Kidney capillary endothelial cell (primary cell): ENCODE measurements around the gene HSD11B2.

Experiments
- DNase-seq: peaks from one replicate; pipeline ENCODE4 v3.0.0-alpha.2; 2018; ENCODE audit warnings: low spot score

HSD11B2 gene

DNA sequence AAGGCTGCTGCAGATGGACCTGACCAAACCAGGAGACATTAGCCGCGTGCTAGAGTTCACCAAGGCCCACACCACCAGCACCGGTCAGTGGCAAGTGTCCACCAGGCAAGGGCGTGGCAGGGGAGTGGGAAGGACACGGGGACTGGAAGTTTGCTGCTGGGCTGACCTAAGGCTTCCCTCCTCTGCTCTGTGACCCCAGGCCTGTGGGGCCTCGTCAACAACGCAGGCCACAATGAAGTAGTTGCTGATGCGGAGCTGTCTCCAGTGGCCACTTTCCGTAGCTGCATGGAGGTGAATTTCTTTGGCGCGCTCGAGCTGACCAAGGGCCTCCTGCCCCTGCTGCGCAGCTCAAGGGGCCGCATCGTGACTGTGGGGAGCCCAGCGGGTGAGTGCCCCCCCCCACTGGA lies 4.8 kb downstream of the HSD11B2 start:
- no peak for DNase-seq

DNA sequence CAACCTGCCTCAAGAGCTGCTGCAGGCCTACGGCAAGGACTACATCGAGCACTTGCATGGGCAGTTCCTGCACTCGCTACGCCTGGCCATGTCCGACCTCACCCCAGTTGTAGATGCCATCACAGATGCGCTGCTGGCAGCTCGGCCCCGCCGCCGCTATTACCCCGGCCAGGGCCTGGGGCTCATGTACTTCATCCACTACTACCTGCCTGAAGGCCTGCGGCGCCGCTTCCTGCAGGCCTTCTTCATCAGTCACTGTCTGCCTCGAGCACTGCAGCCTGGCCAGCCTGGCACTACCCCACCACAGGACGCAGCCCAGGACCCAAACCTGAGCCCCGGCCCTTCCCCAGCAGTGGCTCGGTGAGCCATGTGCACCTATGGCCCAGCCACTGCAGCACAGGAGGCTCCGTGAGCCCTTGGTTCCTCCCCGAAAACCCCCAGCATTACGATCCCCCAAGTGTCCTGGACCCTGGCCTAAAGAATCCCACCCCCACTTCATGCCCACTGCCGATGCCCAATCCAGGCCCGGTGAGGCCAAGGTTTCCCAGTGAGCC lies 5.8 kb downstream of the HSD11B2 start:
- DNase-seq: no peak

DNA sequence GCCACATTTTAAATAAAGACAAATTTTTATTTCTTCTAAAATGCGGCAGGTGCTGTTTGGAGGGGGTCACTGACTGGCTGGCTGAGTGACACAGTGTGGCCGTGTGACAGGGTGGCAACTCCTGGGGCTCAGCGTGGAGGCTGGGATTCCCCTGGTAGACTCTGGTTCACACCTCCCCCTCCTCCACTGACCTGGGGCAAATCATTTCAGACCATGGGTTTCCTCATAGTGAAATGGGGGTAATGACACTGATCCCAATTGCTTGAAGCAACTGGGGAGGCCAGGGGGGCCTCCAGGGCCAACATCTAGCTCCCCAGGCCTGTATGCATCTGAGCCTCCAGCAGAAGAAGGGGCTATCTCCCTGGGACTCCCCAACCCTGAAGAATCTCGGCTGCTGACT lies 6.6 kb downstream of the HSD11B2 start:
- DNase-seq: no peak

DNA sequence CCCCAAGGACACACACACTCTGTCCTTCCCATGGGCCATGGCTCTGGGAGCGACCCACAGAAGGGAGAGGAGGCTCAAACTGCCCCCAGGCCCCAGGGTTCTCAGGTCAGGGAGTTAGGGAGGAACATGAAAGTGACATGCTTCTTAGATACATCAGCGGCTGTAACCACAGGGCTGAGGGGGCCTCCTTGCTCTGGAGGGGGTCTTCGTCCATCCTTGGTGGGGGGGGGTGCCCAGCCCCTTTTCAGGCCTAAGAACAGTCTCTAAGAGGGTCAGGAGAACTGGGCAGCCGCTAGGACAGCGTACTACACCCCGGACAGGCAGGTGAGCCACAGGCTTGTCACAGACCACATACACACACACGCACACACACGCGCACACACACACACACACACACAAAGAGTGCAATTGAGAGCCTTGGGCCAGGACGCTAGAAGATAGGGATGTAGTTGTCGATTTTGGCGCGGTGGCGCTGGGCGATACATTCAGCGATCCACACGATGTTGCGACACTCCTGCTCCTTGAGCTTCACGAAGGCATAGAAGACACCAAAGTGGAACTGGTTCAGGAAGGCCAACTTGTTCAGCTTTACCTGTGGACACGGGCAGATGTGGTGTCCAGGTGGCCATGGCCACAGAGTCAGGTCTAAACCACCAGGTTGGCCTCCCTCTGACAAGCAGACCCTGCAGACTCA lies 7.3 kb downstream of the HSD11B2 start:
- no peak for DNase-seq

DNA sequence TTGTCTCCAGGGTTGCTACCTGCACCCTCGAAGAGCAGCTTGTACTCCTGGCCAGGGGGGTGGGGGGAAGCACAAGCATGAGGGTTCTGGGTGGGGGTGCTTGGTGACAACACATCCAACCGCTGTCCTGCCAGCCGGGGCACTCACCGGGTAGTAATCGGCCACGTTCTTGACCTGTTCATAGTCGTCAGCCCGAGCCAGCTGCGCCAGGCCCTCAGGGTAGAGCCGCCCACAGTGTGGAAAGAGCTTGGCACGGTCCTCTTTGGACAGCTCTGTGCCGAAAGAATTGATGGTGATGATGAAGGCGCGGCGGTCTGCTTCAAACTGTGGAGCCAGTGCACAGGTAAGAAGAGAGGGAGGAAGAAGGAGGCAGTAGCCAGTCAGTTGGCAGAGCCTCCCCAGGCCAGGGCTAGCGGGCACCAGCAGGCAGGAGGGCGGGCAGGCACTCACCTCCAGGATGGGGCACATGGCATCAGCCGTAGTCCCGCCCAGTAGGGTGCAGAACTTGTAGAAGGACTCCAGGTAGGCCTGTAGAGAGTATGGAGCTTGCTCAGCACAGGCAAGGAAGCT lies 8.0 kb downstream of the HSD11B2 start:
- no peak for DNase-seq

DNA sequence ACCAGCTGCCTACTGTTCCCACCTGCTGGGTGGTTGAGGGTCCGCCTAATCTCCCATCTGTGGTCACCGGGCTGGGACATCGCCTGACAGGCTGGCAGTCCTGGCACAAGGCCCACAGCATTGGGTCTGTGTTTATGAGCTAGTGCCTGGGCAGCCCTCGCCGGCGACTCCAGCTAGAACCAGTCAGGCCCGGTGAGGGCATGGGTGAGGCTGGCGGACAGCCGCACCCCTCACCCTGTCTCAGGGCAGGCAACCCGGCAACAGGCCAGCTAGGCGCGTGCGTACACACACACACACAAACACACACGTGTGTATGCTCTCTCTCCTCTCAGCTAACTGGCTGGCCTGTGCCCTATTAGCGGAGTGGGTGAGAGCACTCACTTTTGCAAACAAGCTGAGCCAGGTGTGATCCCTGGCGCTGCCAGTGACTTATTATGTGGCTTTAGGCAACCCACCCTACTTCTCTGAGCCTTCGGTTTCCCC lies 10.4 kb downstream of the HSD11B2 start:
- no peak for DNase-seq

DNA sequence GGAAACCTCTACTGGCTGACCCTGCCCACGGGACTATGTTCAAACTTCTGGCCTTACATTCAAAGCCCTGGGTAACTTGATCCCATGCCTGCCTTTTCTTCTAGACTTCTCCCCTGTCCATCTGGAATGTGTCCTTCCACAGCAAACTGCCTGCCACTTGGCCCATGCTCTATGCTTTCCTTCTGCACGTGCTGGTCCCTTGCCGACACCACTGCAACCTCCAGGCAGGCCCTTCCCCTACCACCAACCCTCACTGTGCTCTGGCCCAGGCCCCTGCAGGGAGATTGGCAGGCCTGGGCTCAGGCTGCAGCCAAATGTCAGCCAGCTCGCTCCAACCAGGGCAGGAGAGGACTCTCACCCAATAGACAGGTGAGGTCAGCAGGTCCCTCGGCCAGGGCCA lies 11.0 kb downstream of the HSD11B2 start:
- no peak for DNase-seq

DNA sequence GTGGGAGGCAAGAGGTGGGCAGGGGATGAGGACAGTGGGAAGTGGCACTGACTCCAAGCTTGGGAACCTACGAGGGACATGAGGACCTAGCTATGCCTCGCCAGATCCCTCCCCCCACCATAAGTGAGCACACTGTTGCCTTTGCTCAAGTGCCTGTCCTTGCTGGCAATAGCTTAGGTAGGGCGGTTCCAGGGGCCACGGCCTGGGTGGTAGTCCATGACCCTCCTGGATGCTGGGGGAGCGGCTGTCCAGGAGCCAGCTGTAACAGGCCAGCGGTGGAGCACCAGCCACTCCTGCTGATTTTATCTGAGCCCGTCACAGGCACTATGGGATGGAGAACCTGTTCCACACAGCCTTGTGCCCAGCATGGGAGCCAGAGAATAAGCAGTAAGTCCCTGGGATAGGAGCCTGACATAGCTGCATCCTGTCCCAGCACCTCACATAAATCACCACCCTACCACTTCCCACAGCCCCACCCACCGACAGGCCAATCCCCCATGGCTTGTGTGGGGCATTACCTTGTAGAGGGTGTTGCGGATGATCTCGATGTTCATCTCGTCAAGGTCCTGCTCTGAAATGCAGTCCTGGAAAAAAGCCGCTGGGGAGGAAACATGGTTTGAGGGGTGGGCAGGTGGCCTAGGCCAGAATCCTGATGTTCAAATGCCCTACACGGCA lies 11.8 kb downstream of the HSD11B2 start:
- DNase-seq: no peak

DNA sequence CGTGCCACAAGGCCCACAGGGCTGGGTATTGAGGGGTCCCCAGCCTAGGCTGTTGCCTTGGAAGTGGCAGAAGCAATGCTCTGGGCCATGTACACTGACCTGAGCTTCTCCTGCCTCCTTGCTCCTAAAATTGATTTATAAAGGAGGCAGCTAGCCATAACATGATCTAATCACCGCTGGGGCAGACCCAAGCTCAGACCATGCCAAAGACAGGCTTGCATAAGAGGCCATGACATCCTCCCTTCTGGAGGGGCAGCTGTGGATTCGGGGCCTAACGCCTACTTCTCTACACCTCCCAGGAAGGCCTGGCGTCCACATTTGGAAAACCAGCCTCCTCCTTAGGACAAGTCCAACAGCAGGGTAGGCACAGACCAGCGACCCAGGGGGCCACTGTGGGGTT lies 12.3 kb downstream of the HSD11B2 start:
- DNase-seq: no peak

DNA sequence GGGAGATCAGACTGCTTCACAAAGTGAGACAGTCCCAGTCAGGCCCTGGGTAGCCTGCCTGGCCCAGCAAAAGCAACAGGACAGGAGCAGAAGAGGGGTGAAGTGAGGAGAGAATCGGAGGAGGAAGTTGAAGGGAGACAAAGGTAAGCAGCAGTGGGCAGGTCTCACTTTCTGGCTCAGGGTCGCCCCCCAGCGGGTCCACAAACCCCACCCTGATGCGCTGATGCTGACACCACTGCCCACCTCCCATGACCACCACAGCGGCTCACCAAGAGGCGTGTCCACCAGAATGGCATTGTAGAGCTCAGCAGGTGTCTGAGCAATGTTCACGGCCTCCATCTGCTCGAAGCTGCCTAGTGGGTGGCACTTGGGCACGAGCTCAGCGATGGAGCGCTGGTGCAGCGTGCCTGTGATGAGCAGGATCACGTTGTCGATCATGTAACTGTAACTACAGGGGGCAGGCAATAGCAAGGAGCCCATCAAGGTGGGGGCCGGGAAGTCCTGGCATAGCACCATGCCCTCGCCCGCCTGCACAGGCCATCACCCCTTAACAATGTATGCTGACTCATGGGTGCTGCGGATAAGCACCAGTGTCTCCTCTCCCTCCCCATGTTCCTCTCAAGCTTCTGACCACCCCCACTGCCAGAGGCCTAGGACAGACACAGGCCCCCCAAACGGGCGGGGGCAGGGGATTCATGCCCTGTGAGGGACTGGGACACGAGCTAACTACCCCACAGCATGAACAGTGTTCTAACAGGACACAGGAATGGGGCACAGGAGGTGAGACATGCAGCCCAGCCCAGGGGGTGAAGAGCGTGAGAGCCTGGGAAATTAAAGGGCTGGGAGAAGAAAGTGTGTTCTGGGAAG lies 13.6 kb downstream of the HSD11B2 start:
- DNase-seq: no peak

DNA sequence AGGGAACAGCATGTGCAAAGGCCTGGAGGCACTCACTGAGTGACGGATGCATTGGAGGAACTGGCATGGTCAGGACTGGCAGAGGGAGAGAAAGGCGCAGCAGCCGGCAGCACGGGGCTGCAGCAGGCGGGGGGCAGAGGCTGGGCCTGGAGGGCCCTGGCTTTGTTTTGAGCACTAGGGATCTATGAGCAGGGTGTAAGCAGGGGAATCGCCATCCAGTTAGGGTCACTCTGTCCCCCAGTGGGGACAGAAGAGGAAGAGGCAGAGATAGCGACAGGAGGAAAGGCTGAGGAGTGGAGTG lies 14.2 kb downstream of the HSD11B2 start:
- DNase-seq: no peak

DNA sequence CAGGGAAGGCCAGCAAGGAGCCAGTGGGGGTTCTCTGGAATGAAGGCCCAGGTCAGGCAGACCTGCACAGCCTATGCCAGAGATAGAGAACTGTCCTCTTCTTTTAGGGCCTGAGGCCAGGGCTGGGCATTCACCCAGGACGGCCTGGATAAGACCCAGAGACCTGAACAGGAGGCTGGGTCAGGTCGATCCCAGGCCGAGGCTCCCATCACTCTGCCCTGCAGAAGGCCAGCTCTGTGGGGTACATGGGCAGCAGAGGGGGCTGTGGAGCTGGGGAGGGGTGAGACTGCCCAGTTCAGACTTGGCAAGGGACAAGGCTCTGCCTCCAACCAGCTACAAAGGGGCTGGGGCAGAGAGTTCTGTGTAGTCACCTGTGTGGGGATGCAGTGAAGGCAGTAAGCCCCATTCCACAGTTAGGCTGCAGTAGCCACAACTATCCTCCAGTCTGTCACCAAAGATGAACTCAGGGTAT lies 14.6 kb downstream of the HSD11B2 start:
- DNase-seq: no peak

DNA sequence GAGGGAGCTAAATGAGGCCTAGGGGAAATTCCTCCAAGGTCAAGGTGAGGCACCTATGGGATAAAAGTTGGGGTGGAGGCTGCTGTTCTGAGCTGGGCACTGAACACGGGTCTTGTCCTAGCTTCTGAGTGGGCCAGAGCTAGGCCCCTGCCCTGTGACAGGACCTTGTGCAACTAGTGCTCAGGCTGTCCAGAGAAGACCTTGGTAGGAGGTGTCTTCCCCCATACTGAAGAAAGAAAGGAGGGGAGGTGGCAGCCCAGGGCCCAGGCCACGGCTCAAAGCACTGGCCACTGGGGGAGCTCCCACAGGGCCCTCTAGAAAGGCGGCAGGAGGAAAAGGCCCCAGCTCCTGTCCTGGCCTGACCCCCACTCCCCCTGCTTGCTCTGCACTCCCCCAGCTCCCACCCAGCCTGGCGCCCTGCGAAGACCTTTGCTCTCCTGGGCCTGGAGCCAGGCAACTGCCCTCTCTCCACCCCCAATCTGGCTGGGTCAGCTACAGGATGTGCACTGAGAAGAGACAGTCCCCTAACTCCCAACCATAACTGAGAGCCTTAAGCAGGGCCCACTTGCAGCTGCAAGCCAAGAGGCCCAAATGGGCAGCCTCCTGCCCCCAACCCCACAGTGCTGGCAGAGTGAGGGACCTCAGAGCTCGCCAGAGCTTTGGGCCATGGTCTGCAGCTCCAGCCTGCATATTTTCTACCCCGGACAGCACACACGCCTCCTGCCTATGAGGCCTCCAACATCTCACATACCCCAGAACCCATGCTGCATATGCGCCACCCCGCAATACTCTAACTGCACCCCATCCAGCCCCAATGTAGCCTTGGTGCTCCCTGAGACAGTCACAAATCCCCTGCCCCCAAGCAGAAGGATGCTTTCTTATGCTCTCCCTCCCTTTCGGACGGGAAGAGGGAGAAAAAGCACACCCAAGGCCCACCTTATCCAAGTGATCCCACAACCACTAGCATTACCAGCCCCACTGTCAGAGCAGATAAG lies 15.3 kb downstream of the HSD11B2 start:
- DNase-seq: no peak

DNA sequence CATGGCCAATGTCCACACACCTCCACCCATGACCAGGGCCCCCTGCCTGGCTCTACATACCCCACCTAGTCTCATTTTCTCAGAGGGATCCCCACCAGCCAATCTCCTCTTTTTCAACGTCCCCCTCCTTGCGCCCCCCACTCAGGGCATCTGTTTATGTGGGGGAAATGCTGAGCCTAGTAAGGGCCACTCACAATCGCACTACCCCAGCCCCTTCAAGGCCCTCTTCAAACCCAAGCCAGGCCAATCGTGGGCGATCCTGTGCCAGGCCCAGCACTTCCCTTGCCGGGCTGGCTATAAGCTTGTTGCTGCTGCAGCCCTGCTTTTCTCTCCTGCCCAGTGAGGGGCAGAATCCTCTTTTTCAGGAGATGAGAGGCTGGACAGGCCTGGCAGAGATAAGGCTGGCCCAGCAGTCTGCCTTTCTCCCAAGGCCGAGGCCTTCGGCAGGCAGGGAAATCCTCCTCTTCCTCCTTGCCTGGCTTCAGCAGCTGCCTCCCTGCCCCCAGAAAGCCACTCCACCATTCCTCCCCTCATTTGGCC lies 16.1 kb downstream of the HSD11B2 start:
- no peak for DNase-seq

DNA sequence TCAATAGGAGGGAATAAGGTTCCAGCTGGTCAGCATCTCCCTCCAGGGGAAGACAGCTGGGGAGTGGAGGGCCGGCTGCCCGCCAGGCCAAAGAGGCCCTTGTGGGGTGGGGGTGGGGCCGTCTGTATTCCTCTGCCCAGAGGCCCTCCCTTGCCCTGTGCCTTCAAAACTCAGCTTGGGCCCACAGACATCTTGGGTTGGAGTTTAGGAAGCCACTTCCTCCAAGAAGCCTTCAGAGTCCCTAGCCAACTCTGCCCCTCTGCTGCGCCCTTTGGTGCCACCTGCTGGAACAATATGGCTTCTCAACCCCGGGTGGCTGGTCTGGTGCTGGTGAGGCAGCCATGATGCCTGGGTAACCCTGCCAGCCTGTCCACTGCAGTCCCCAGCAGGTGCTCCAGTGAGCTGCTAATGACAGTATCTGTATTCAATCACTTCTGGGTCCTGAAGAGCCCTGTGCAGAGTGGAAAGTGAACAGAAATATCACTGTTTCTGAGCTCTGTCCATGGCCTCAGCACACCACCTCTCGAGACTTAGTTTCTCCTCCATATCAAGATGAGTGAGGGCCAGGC lies 16.7 kb downstream of the HSD11B2 start:
- DNase-seq: peak; percentile 40

DNA sequence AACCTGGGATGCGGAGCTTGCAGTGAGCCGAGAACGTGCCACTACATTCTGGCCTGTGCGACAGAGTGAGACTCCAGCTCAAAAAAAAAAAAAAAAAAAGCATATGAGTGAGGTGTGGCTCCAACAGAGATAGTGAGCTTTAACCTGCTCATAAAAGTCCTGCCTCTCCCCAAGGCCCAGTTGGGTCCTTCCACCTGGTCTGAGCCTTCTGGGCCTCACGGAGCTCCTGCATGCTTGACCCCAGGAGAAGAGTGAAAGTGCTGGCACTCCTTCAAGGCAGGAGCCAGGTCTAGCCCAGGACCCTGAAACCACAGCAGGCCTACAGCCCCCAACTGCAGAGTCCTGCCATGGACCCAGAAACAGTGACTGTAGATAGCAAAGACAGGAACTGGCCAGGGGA lies 17.7 kb downstream of the HSD11B2 start:
- DNase-seq: no peak

DNA sequence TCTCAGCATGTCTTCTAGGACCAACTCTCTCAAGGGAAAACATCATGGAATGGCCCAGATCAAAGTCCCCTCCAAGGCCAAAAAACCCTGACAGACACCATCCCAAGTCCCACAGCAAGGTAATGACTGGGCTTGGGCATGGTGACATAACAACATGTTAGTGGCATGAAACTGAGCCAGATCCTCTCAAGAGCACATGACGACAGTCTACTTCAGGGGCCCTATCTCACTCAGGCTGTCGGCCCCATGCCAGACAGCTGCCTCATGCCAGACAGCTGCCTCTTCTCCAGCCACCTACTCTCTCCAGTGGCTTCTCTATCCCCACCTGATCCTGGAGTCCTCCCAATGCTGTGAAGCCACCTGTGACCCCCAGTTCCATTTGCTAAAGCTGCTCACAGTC lies 18.4 kb downstream of the HSD11B2 start:
- no peak for DNase-seq

DNA sequence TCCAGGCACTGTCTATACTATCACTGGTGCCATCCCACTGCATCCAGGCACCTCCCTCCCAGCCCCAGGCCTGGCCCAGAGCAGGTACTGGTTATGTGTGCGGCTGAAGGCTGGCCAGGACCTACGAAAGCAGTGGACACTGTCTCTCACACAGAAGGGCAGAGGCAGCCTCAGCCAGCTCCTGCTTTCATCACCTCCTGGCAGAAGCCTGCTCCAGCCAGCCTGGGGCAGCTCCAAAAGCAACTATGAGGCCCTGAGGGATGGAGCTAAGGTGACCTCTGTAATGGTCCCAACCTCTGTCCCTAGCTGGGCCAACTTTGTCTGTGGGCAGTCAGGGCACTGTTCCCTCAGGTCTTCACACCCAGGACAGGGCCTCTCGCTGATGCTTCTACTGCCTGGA lies 18.8 kb downstream of the HSD11B2 start:
- DNase-seq: no peak

DNA sequence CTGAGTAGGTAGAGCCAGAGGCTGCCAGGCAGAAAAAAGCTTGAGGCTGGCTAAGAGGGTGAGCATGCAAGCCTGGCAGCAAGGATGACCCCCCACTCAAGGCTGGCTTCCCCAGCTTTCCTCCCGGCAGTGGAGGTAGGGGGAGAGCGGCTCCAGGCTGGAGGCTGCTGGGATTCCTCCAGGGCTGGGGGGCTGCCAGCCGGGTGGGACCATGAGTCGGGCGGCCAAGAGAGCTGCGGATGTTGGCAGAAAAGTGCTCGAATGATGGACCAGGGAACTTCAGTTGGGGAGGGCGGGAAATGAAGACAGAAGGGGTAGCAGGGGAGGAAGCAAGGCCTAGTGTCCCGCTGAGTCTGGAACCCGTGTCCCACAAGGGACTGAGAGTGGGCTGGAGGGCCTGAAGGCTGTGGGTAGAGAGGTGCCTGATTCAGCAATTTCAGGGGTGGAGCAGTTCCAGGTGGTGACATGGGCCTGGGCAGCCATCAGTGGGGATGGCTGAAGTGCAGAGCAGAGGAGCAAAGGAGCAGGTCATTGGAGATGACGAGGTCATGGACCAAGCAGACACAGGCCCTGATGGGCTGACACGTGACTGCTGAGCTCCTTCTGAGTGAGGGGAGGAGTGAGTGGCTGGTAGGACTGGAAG lies 20.3 kb downstream of the HSD11B2 start:
- DNase-seq: no peak
